ENCODE measurements around the gene MIPEP. TPM values are rescaled to one million over a fixed set of nuclear protein-coding genes. Genes with fewer than 3 reads are reported as not detected.

Gene MIPEP
- polyA plus RNA-seq, 4 donors, result 30.2 to 35.5 (median 32.1) TPM

DNA sequence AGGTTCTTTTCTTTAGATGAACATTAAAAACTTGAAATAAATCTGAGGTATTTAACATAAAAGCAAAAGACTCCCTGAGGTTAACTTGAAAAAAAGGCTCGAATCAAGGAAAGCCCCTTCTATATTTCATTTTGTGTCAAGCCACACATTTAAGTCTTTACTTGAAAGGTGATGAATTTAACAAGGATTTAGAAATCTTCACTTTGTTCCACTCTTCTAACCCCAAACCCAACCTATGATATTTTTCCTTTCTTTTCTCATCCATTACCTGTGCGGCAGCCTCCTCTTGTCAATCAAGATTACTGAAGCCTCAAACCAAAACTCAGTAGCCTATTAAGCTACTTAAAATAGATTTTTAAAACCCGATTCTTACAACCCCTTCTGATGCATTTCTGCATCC is 33.8 kb downstream of the MIPEP start:
- DNase-seq (ENCODE audit: low read depth in 4 of 4, low spot score in 3 of 4), result no peak

DNA sequence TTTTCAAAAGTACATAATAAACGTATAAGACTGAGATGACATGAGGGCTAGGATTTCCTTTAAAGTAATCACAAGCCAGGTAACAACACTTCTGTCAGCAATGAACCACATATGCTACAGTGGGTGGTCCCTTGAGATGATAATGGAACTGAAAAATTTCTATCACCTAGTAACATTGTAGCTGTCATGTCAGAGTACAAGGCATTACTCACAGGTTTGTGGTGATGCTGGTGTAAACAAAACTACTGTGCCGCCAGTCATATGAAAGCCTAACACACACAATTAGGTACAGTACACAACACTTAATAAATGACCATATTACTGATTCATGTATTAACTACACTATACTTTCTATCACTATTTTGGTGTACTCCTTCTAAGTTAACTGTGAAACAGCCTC is 36.8 kb downstream of the MIPEP start:
- no peak for DNase-seq (ENCODE audit: low read depth in 4 of 4, low spot score in 3 of 4)

DNA sequence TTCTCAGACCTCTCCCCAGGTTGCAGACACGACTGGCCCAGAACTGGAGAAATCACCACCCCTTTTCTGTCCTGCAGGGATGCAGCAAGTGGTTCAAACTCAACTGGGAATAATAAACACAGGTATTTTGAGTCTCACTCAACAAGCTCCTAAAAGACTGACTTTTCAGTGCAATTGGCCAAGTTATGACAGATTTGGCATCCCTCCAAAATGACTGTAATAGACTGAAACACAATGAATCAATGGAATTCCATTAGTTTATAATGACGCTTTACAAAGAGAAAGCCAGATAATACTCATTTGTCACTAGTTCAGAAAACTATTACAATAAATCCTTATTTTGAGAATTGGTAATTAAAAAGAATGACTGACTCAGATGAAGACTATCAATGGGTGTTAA is 38.1 kb downstream of the MIPEP start:
- no peak for DNase-seq (ENCODE audit: low read depth in 4 of 4, low spot score in 3 of 4)

GRCh38 chr13:23850134-23850533 is 39.1 kb downstream of the MIPEP start:
- no peak for DNase-seq (ENCODE audit: low read depth in 4 of 4, low spot score in 3 of 4)

DNA sequence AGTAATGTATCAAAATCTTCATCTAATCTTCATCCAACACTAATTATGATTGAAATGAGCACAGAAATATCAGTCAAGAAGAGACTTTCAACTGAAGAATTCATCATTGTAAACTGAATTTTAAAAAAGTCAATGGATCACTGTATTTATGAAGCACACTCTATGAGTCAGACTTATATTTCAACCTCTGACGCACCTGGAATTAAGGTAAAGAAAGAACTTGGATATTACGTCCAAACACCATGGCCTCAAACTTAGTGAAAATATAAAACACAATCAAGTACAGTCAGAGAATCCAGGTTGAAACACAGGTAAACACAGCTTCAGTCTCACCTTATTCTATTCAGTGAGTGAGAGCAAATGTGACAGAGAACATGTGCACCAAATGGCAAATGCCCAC is 39.5 kb downstream of the MIPEP start:
- DNase-seq (ENCODE audit: low read depth in 4 of 4, low spot score in 3 of 4), result no peak

DNA sequence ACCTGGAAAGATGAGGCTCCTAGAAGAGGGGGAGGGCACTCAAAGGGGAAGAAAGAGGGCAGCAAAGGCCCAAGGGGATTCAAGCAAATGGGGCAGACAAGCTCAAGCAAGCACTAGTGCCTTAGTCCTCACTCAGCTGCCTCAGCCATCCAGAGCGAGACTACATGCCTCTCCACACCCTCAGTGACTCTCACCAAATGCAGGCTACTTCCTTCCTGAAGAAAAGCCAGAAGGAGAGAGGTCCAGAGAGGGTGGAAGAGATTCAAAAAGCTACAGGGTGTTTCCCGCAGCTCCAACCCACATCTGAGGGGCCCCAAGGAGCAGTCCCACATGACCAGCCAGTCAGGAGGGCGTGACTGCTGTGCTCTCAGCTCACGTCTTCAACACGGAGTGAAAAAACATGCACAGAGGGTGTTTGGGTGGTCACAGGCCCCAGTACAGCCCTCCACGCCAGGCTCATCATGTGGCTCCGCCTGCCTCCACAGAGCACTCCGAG is 40.5 kb downstream of the MIPEP start:
- DNase-seq (ENCODE audit: low read depth in 4 of 4, low spot score in 3 of 4), result no peak

DNA sequence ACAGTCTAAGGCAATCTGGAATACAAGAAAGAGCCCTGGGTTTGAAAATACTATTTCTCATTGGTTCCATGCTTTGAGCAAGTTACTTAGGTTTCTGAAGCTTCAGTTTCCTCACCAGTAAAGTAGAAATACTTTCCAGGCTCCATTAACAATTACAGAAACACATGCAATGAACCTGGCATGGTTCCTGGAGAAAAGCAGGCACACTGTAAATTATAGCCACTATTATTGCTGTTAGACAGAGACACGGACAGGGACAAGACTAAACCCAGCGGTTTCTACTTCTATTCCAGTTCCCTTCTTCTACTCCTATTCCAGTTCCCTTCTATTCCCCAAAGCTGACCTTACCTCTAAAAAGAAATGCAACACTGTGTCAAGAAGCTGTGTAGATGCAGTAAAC is 41.2 kb downstream of the MIPEP start:
- DNase-seq (ENCODE audit: low read depth in 4 of 4, low spot score in 3 of 4), result no peak

DNA sequence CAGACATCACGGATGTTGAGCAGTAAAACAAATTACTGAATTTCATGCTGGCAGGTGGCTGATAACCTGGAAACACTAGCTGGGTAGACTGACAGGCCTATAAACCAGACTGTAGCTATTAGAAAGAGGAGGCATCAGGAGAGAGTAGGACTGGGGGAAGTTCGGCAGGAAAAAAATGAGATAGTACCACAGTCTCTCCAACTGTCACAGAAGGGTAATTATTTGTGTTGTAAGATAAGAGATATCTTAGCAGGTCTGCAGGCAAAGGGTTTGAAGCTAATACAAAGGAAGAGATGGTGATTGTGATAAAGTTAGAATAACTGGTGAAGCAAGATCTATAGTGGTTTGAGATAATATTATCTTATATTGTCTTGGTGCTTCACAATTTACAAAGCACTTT is 41.7 kb downstream of the MIPEP start:
- DNase-seq (ENCODE audit: low read depth in 4 of 4, low spot score in 3 of 4), result no peak

DNA sequence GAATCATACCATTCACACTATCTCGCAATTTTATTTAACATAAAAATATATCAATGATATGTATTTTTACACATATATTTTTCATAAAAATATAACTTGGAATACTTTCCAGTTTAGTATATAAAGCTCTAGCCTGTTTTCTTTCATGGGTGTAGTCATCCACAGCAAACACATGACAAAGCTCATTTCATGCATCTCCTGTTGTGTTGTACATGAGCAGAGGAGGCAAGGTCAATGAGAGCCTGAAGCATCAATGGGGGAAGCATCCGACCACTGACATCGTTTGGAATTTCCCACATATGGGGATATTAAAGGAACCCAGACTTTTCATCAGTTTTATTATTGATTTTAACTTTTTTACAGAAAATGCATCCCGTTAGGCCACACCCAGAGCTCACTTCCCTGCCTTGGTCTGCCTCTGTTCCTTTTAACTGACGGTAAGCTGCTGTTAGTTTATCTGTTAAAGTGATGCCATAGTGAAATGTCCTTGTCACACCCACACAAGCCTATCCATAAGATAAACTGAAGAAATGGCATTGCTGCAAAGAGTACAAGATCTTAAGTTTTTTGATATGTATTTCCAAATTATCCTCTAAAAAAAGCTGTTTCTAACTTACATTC is 44.0 kb downstream of the MIPEP start:
- DNase-seq (ENCODE audit: low read depth in 4 of 4, low spot score in 3 of 4), result no peak

DNA sequence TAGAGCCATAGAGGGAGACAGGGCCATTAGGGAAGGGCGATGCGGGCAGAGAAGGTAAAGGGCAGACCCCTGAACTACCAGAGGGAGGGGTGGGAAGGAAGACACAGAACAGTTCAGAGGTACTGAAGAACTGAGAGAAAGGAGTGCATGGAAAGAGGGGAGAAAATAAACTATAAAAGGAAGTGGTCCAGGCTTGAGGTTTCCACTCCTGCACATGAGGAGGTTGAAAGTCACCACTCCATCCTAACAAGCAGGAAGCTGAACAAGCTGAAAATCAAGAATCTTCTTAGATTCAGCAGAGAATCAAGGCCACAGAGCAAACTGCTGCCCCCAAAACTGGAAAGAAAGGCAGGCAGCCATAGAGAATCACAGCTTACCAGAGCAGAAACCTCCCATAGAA is 45.1 kb downstream of the MIPEP start:
- no peak for DNase-seq (ENCODE audit: low read depth in 4 of 4, low spot score in 3 of 4)

DNA sequence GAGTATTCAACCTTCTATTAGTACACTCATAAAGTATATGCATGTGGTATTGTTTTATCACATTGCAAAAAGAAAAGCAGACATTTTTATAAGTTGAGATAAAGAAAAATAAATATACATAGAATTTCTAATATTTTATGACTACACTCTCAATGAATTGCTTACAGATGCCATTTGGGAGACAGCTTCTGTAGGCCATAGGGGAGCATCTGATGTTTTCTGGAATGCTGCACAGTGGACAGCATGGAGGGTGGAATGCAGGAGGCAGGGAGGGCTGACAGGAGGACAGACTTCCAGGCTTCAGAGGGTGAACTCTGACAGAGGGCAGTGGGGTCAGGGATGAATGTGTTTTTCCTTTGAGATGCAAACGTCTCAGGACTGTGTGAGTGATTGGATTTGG is 45.8 kb downstream of the MIPEP start:
- DNase-seq (ENCODE audit: low read depth in 4 of 4, low spot score in 3 of 4), result no peak

DNA sequence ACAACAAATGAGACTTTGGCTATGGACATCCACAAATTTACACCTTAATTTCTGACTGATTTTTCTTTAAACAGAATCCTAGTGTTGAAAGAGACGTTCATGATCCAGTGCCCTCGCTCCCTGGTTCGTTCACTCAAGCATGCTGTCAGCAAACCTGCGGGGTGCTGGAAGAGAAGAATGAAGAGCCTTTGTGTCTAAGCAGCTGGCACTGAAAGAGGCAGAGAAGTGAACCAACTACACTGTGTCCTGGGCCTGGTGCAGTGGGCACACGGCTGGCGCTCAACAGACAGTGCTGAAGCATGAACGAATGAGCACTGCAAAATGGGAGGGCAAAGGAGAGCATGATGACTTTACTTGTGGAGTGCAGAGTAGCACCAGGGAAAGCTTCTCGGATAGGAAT is 46.8 kb downstream of the MIPEP start:
- DNase-seq (ENCODE audit: low read depth in 4 of 4, low spot score in 3 of 4), result no peak

DNA sequence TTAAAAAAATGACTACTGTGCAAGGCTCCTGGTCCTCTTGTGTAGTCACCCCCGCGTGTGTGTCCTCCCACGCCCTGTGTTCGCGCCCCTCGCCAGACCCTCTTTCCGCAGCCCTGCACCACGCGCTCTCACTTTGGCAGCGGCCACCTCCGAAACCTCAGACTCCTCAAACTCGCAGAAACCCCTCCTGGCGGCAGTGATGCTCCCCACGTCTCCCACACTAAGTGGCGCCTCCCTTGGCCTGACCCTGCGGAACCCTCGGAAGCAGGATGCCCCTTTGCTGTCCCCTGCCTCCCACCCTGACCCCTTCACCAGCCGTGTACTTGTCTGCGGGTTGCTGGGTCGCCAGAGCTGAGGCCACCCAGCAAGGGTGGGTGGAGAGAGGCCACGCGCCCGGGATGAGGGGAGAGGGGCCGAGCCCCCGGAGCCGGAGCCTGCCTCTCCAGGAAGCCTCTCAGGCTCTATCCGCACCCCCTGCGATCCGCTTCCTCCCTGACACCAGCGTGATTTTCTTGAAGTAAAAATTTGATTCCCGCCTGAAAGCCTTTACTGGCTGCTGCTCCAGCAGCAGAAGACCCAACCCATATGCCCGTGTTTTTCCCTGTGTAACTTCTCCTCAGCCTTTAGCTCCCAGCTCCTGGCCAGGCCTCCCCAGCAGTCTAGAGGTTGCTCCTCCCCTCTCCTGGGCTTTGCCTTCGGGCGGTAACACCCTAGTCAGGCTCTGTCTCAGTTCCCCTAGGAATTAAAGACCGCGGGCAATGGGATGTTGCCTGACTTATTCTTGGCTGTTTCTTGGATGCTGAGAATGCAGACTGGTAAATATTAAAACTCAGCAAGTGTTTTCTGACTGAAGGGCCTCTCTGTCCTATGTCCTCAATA is 55.2 kb downstream of the MIPEP start:
- DNase-seq (ENCODE audit: low read depth in 4 of 4, low spot score in 3 of 4), result no peak

DNA sequence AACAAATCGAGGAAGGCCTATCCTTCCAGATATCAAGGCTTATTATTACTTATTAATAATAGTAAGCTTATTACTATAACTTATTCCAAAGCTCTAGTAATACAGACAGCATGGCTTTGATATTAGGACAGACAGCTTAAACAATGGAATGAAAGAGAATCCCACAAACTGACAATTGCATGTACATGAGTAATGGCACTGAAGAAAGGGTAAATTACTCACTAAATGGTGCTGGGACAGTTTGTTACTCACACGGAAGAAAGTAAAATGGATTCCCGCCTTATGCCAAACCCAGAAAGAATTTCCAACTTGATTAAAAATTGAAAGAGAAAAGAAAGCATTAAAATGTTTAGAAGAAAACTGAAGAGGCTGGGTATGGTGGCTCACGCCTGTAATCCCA is 60.3 kb downstream of the MIPEP start:
- no peak for DNase-seq (ENCODE audit: low read depth in 4 of 4, low spot score in 3 of 4)

DNA sequence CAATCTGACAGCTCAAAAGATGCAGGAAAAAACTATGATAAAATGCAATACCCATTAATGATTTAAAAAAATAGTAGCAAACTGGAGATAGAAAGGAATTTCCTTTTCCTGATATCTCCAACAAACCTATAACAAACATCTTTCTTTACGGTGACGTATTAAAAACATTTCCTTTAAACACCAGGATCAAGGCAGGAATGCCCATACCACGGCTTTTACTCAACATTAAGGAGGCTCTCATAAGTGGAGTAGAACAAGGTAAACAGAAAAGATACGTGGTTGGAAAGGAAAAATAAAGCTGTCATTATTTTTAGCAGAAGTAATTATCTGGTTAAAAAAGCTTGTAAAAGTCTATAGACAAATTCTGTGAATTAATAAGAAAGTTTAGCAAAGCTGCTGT is 61.1 kb downstream of the MIPEP start:
- no peak for DNase-seq (ENCODE audit: low read depth in 4 of 4, low spot score in 3 of 4)

DNA sequence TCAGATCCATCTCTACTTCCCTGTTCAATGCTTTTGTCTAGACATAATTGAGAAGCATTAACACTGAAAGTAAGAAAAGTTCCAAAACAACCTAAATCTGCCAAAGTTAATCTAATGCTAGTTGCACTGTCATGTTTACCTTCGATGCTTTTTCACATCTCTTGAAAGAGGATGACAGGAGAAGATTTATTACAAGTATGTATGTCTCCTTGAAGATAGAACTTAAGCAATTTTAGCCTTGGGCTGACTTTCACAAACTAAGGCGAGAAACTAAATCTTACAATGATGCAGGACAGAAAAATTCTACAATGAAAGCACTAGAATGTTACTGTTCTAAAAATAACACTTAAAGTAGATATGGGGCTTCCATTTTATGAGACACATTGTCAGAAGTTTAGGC is 64.0 kb downstream of the MIPEP start:
- no peak for DNase-seq (ENCODE audit: low read depth in 4 of 4, low spot score in 3 of 4)

DNA sequence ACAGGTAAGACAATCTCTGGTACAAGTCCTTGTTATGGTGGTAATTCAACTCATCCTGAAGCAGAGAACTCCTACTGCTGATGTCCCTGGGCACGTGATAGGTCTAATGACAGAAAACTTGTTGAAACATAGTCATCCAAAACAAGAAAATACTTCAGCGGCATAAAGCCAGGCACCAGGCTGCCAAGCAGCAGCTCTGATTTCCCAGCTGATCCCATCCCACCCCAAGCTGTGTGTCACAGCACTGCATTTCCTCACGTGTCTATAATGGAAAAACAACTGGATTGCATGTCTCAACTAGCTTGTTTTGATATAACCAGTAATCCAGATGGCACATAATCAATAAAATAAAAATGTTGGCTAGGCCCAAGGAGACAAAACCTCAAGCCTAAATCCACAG is 64.8 kb downstream of the MIPEP start:
- DNase-seq (ENCODE audit: low read depth in 4 of 4, low spot score in 3 of 4), result no peak

DNA sequence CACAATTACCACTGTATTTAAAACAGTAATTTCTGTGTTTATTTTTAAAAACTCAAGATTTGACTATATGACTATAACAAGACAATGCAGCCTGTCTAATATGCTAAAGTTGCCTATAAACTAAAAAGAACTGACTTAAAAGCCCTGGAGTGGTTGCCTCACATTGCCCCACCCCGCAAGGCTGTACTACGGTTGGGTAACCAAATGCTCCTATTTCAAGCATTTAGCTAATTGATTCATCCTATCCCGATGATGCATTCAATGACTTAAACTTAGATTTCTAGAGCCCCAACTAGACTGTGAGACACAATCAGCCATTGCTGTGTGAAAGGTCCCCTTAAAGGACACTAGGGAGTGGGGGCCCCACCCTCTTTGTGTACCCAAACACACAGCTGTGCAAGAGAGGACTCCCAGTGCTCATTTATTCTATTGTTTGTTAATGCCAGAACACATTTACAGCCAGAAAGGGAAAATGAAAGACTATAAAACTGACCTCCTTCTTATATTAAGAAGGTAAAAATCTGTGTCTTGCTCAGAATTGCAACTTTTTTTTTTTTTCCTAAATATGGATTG is 66.9 kb downstream of the MIPEP start:
- no peak for DNase-seq (ENCODE audit: low read depth in 4 of 4, low spot score in 3 of 4)

- no peak for DNase-seq (ENCODE audit: low read depth in 4 of 4, low spot score in 3 of 4)
Measured at GRCh38 chr13:23820530-23820929, 68.7 kb downstream of the MIPEP start.

- no peak for DNase-seq (ENCODE audit: low read depth in 4 of 4, low spot score in 3 of 4)
Measured at GRCh38 chr13:23817830-23818229, 71.4 kb downstream of the MIPEP start.

DNA sequence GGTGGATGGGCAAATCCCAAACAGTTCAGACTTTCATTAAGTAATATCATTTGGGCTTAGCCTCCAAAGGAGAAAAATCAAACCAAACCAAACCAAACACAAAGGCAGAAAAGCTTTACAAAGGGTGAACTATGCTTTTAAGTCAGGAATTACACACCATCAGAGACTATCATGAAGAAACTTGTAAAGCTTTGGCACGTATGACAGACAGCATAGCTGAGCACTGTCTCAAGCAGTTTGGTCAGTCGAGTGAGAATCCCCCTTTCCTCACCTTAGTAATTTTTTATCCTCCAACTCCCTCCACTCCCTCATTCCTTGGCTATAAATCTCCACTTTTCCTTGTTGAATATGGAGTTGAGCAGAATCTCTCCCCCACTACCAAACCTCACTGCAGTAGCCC is 72.1 kb downstream of the MIPEP start:
- DNase-seq (ENCODE audit: low read depth in 4 of 4, low spot score in 3 of 4), result no peak

GRCh38 chr13:23813635-23814034 is 75.6 kb downstream of the MIPEP start:
- DNase-seq (ENCODE audit: low read depth in 4 of 4, low spot score in 3 of 4), result no peak
